WTC11 (cell line): ENCODE data around the gene DDRGK1. TPM values are rescaled to one million over a fixed set of nuclear protein-coding genes. Genes with fewer than 3 reads are reported as not detected.

Source experiments
- ATAC-seq: fragments of 200-7000 bp; cut with Tn5 transposase; 2 replicates; pipeline ENCODE4 v1.10.0; 2021; ENCODE audit warnings: mild to moderate bottlenecking, moderate library complexity
- CTCF ChIA-PET: fragments of 300-600 bp; sonication (Branson Sonifier 250); formaldehyde crosslinking; loops from one replicate; lab custom pipeline; 2021; ENCODE audit warnings: antibody characterized with exemption; lab: Charles Lee
- POLR2A ChIA-PET: fragments of 350-600 bp; sonication (Branson Sonifier 250); formaldehyde crosslinking; loops from one replicate; lab custom pipeline; 2021; ENCODE audit warnings: antibody characterized with exemption; lab: Charles Lee
- DNase-seq: peaks from one replicate; pipeline ENCODE4 v3.0.0; 2021; ENCODE audit warnings: low spot score
- H3K27ac Mint-ChIP-seq: 2 replicates; pipeline ENCODE4 v1.8.0; 2021; ENCODE audit warnings: mixed read lengths
- H3K27me3 Mint-ChIP-seq: 2 replicates; pipeline ENCODE4 v1.8.0; 2021; ENCODE audit warnings: low read depth, mild to moderate bottlenecking, moderate library complexity, mixed read lengths
- H3K36me3 Mint-ChIP-seq: 2 replicates; pipeline ENCODE4 v1.8.0; 2021; ENCODE audit warnings: mixed read lengths
- H3K4me1 Mint-ChIP-seq: 2 replicates; pipeline ENCODE4 v1.8.0; 2022; ENCODE audit warnings: mixed read lengths
- H3K4me3 Mint-ChIP-seq: 2 replicates; pipeline ENCODE4 v1.8.0; 2021; ENCODE audit warnings: mild to moderate bottlenecking, moderate library complexity, mixed read lengths
- H3K9me3 Mint-ChIP-seq: 2 replicates; pipeline ENCODE4 v1.8.0; 2021; ENCODE audit warnings: mixed read lengths
- ATF6 ChIP-seq: sonication (generic); formaldehyde crosslinking; IDR thresholded peaks from 2 replicates; pipeline ENCODE4 v1.8.1; 2023; ENCODE audit warnings: mild to moderate bottlenecking, missing genetic modification reagents
- CDX4 ChIP-seq: fragments of 250-450 bp; sonication (Bioruptor Pico); IDR thresholded peaks from 2 replicates; pipeline ENCODE4 v1.9.0; 2021; ENCODE audit warnings: moderate library complexity, mild to moderate bottlenecking, inconsistent platforms, borderline replicate concordance
- CREB1 ChIP-seq: sonication (generic); formaldehyde crosslinking; IDR thresholded peaks from 2 replicates; pipeline ENCODE4 v1.8.0; 2023; ENCODE audit warnings: mild to moderate bottlenecking, missing genetic modification reagents
- E2F1 ChIP-seq: sonication (generic); formaldehyde crosslinking; IDR thresholded peaks from 2 replicates; pipeline ENCODE4 v1.8.0; 2022; ENCODE audit warnings: mild to moderate bottlenecking, missing genetic modification reagents
- EMX1 ChIP-seq: fragments of 250-450 bp; sonication (Bioruptor Pico); IDR thresholded peaks from 2 replicates; pipeline ENCODE4 v1.8.0; 2021; ENCODE audit warnings: mild to moderate bottlenecking
- ERG ChIP-seq: fragments of 250-450 bp; sonication (Bioruptor Pico); IDR thresholded peaks from 2 replicates; pipeline ENCODE4 v1.8.0; 2021; ENCODE audit warnings: mild to moderate bottlenecking
- FOXK1 ChIP-seq: sonication (generic); formaldehyde crosslinking; IDR thresholded peaks from 2 replicates; pipeline ENCODE4 v1.8.0; 2022; ENCODE audit warnings: mild to moderate bottlenecking, moderate library complexity, missing genetic modification reagents
- HMGXB4 ChIP-seq: sonication (generic); formaldehyde crosslinking; IDR thresholded peaks from 2 replicates; pipeline ENCODE4 v1.8.1; 2023; ENCODE audit warnings: mild to moderate bottlenecking, moderate library complexity, missing genetic modification reagents
- NR3C1 ChIP-seq: sonication (generic); formaldehyde crosslinking; conservative IDR thresholded peaks from 2 replicates; pipeline ENCODE4 v1.8.1; 2023; ENCODE audit warnings: low read depth, mild to moderate bottlenecking, missing genetic modification reagents
- SMAD4 ChIP-seq: sonication (generic); formaldehyde crosslinking; IDR thresholded peaks from 2 replicates; pipeline ENCODE4 v1.8.0; 2022; ENCODE audit warnings: mild to moderate bottlenecking, missing genetic modification reagents
- ZNF671 ChIP-seq: fragments of 250-450 bp; sonication (Bioruptor Pico); IDR thresholded peaks from 2 replicates; pipeline ENCODE4 v1.8.0; 2021; ENCODE audit warnings: mild to moderate bottlenecking
- total RNA-seq: library from RNA; stranded (reverse); gene quantifications from 3 replicates; pipeline ENCODE4 v1.2.3, GENCODE V29; 2021
- TF ChIP-seq, protein P1 (sequence below): sonication (generic); formaldehyde crosslinking; IDR thresholded peaks from 2 replicates; pipeline ENCODE4 v1.8.1; 2022; ENCODE audit warnings: low read depth, mild to moderate bottlenecking, moderate library complexity, missing genetic modification reagents, borderline replicate concordance

DDRGK1 gene
- total RNA-seq, 1 experiment from 2014 or later: 46.4 TPM

DNA sequence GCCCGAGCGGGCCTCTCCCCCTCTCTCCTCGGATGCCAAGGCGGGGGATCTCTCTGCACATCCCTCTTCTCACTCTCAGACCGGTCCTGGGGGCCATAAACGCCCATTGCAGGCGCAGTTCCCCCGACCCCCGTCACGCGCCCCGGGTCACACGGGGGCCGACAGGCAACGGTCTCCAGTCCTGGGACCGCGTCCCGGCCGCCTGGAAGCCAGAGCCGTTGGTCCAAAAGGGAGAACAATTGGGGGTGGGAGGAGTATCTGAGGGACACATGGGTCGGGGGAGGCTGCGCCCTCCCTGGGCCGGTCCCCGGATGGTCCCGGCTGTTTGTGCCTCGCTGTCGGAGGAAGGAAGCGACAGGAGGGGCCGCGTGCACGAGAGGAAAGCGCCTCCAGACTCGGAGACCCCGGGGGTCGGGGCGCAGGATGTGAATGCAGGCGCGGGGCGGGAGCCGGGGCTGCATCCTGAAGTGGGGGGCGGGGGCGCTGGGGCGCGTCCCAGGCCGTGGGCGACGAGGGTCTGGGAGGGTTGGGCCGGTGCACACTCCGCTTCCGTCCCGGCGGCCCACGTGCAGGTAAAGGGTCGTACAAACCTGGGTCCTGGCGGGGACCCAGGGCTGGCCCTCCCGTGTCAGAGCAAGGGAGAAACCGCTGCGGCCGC, 33.6 kb upstream of the DDRGK1 start (continued):
- no peak; the same call in 1 of the 2 replicates for TF ChIP-seq HMGXB4 (CRISPR knock-in tag)
- no peak for TF ChIP-seq CDX4 (CRISPR knock-in tag)
- no peak for TF ChIP-seq NR3C1 (CRISPR knock-in tag)
- peak; percentile 19; the same call in 1 of the 2 replicates for TF ChIP-seq SMAD4
- no peak for TF ChIP-seq FOXK1 (CRISPR knock-in tag)
- TF ChIP-seq EMX1 (CRISPR knock-in tag): no peak
- no peak for TF ChIP-seq ATF6 (CRISPR knock-in tag)
- TF ChIP-seq, protein P1, sequence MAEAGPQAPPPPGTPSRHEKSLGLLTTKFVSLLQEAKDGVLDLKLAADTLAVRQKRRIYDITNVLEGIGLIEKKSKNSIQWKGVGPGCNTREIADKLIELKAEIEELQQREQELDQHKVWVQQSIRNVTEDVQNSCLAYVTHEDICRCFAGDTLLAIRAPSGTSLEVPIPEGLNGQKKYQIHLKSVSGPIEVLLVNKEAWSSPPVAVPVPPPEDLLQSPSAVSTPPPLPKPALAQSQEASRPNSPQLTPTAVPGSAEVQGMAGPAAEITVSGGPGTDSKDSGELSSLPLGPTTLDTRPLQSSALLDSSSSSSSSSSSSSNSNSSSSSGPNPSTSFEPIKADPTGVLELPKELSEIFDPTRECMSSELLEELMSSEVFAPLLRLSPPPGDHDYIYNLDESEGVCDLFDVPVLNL (CRISPR knock-in tag): no peak; the same call in 1 of the 2 replicates
- TF ChIP-seq CREB1 (CRISPR knock-in tag): no peak
- TF ChIP-seq, all 79 proteins: peak for 5

- no peak for ATAC-seq
- Mint-ChIP-seq H3K9me3 (no peaks in the 10 kb centered on the region), H3K36me3 (no peaks in the 10 kb centered on the region), H3K27me3 (peaks cover 51% of the 10 kb centered on the region), H3K4me3 (peak overlapping the region; percentile 75), H3K27ac (no peak overlapping the region), H3K4me1 (peaks cover 24% of the 10 kb centered on the region)
- CTCF ChIA-PET: interaction anchor here (1.0 to 1.1 kb wide), 2 partner anchors 12 to 19 kb away, joined by 3 to 4 read pairs; no protein-coding TSS in a partner anchor
- DNase-seq: no peak
- TF ChIP-seq ATF6 (CRISPR knock-in tag): no peak
- POLR2A ChIA-PET: no interaction called here
These were observed 32.8 kb upstream of the DDRGK1 start for GRCh38 chr20:3237011-3237957.

DNA sequence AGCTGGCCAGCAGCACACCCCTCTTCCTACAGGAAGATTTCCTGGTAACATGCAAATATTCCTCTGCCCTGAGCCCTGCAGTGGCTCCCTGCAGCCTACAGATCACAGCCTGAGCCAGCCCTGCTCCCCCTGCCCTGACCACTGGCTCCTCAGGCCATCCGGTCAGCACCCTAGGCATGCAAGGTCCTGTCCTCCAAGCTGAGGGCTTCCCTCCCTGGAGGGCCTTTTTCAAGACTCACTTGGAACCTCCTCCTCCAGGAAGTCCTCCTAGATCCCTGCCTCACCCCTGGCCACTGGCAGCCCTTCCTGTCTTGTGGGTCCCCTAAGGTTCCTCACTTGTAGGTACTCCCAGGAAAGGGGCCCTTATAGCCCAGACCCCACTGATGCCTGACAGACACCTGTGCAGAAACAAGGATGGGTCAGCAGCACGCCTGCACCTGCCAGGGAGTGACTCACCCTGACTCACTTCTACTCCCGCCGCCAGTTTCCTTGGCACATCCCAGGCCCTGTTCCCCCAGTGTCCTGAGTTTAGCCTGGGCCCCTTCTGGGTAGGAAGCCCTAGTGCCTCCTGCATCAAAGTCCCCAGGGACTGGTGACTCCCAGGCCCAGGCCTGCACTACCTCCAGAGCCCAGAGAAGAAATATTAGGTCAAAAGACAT, 31.3 kb upstream of the DDRGK1 start:
- Mint-ChIP-seq H3K27me3 (peaks cover 36% of the 10 kb centered on the region), H3K36me3 (no peaks in the 10 kb centered on the region), H3K4me1 (peaks cover 14% of the 10 kb centered on the region), H3K27ac (no peak overlapping the region), H3K4me3 (no peak overlapping the region), H3K9me3 (no peaks in the 10 kb centered on the region)
- no peak for ATAC-seq
- TF ChIP-seq ERG (CRISPR knock-in tag) (no peak), SMAD4 (no peak), E2F1 (CRISPR knock-in tag) (no peak), ZNF671 (no peak)
- no peak for DNase-seq
- ChIA-PET CTCF (interaction anchor here (0.7 to 1.3 kb wide), 2 partner anchors 15 to 17 kb away, joined by 3 to 5 read pairs; no protein-coding TSS in a partner anchor), POLR2A (interaction anchor here (0.5 to 0.6 kb wide), 2 partner anchors 17 to 95 kb away, joined by 3 to 4 read pairs; no protein-coding TSS in a partner anchor)
